ENCODE results near the gene PQBP1.

PQBP1 gene

DNA sequence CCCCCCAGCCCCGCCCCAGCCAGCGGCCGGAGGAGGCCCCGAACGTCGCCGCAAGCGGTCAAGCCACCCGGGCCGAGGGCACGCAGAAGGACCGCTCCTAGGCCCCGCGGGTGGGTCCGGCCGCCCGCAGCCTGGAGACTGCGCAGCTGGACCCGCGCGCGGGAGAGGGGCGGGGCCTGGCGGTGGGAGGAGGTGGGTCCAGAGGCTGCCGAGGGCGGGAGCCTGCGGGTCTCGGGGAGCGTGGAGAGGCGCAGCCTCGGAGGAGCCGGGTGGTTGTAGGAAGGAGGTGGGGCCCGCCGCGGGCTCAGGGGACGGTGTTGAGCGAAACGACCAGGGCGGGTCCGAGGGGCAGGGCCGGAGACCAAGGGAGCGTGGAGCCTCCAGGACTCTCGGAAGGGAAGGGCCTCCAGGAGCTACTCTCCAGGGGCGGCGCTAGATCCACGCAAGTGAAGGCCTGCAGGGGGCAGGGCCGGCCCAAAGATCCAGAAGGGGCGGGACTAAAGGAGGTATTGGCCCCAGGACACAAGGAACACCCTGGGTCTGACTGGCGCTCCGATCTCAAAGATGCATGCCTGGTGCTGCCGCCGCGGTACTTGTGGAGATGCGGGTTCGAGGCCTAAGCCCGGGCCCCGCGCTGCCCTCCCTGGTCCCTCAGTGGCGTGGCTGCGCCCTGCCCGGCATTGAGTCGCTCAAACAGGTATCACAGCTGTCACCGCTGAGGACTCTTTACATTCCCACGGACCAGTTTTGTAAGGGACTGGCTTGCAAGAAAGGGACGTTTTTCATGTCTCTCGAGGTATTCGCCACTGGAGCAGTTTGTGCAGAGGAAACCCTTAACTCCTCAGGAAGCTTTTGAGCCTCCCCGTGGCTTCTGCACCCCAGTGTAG lies 6.1 kb upstream of the PQBP1 start:
- Mint-ChIP-seq H3K9me3 (no peaks in the 10 kb centered on the region), H3K27ac (peak overlapping the region; percentile 12), H3K36me3 (ENCODE audit: low read depth) (peaks cover 24% of the 10 kb centered on the region), H3K4me3 (peak overlapping the region; percentile 79), H3K4me1 (ENCODE audit: low read depth) (peaks cover 38% of the 10 kb centered on the region), H3K27me3 (peaks cover 8% of the 10 kb centered on the region)
- intact Hi-C loops (cut with micrococcal nuclease): no loop called here

DNA sequence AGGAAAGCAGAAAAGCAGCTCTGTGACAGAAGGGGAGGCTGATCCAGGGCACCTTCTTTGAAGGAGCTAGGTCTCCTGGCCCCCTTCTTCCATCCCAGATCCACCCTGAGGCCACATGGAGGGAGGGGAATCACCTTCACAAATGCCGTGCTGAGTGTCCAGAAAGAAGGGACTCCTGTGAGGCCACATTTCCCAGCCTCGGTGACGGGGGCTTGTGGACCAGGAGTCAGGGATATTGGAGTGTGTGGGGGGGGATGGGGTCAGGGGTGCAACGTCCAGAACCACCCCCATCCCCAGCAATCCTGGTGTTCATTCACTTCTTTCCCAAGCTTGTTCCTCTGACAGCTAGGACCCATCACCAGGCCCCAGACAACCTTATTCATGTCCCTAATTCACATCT lies 4.8 kb upstream of the PQBP1 start:
- no peak overlapping the region for H3K27ac Mint-ChIP-seq
- intact Hi-C loops (cut with micrococcal nuclease): no loop called here
- peaks cover 8% of the 10 kb centered on the region for H3K27me3 Mint-ChIP-seq
- no peak overlapping the region for H3K4me3 Mint-ChIP-seq
- H3K36me3 Mint-ChIP-seq (ENCODE audit: low read depth): peaks cover 34% of the 10 kb centered on the region
- H3K4me1 Mint-ChIP-seq (ENCODE audit: low read depth): peaks cover 38% of the 10 kb centered on the region
- H3K9me3 Mint-ChIP-seq: no peaks in the 10 kb centered on the region

DNA sequence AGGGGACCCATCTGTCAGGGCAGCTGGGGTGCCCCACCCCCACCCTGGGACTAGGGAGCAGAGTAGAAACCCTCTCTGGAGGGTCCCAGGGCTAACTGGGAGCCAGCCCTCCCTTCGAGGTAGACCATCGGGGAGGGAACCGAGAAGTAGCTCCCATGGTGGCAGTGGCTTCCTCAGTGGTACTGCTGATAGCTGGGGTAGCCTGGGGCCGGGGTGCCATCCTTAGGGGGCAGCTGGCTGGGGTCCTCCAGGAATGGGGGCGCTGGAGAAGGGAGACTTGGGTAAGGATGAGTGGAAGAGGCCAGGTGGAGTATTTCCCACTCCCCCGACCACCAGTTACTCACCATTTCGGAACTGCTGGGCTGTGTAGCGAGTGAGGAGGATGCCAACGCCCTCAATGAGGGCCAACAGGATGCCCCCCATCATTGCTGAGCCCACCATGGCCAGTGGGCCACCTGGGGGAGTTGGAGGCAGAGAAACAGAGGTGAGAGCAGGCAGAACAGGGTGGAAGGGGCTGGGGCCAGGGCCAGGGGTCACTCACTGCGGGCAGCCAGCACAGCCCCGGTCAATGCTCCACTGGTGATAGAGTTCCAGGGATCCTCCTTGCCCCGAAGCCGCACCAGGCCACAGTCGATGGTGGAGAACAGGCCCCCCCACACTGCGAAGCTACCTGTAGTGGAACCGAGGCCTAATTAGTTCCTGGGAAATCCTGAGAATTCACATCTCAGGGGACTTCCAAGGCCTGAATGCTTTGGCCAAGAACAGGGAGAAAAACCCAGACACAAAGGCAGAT lies 4.0 kb upstream of the PQBP1 start:
- H3K4me3 Mint-ChIP-seq: no peak overlapping the region
- H3K9me3 Mint-ChIP-seq: no peaks in the 10 kb centered on the region
- intact Hi-C loops (cut with micrococcal nuclease): no loop called here
- H3K4me1 Mint-ChIP-seq (ENCODE audit: low read depth): peaks cover 43% of the 10 kb centered on the region
- peaks cover 8% of the 10 kb centered on the region for H3K27me3 Mint-ChIP-seq
- no peak overlapping the region for H3K27ac Mint-ChIP-seq
- peaks cover 39% of the 10 kb centered on the region for H3K36me3 Mint-ChIP-seq (ENCODE audit: low read depth)

DNA sequence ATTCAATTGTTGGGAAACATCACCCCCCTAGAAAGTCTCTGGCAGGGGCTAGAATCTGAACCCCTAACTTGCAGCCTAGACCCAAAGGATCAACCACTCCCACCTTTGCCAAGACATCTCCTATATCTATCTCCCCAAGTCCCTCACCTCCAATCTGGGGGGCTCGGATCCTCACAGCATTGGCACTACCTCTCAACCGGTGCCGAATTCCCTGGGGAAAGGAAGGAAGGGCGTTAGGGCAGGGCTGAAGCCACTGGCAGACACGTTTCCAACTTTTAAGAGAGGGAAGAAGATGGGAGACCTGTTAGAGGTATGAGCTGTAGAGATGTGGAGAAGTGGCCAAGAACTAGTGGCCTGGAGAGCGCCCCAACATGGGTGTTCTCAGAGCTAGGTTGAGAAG lies 2.8 kb upstream of the PQBP1 start:
- intact Hi-C loops (cut with micrococcal nuclease): loop anchor here (5.0 kb wide), 2 partner anchors 62 to 93 kb away; partner anchors contain the start of genes HDAC6 and OTUD5
- Mint-ChIP-seq H3K27ac (no peak overlapping the region), H3K9me3 (no peaks in the 10 kb centered on the region), H3K36me3 (ENCODE audit: low read depth) (peaks cover 39% of the 10 kb centered on the region), H3K4me1 (ENCODE audit: low read depth) (peaks cover 43% of the 10 kb centered on the region), H3K4me3 (no peak overlapping the region), H3K27me3 (peaks cover 8% of the 10 kb centered on the region)

DNA sequence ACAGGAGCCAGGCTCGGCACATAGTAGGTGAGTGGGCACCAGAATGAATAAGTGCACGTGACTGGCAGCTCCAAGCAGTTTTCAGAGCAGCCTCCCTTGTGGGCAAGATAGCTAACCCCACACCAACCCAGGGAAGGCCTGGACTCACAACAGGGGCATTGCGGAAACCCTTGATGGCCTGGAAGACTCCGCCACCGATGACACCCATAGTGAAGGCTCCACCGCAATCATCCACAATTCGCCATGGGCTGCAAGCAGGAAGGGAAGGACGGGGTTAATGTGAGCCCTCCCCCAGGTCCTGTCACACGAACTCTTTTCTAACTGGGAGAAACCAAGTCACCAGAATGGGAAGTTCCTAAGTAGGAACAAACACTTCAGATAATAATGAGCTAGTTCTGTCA lies 1.1 kb upstream of the PQBP1 start:
- Mint-ChIP-seq H3K27me3 (no peaks in the 10 kb centered on the region), H3K27ac (peak overlapping the region; percentile 96), H3K4me1 (ENCODE audit: low read depth) (peaks cover 32% of the 10 kb centered on the region), H3K4me3 (peak overlapping the region; percentile 84), H3K36me3 (ENCODE audit: low read depth) (peaks cover 51% of the 10 kb centered on the region), H3K9me3 (no peaks in the 10 kb centered on the region)
- intact Hi-C loops (cut with micrococcal nuclease): loop anchor here (2.0 to 5.0 kb wide), 3 partner anchors 61 to 214 kb away; partner anchors contain the start of genes HDAC6, OTUD5 and WAS

DNA sequence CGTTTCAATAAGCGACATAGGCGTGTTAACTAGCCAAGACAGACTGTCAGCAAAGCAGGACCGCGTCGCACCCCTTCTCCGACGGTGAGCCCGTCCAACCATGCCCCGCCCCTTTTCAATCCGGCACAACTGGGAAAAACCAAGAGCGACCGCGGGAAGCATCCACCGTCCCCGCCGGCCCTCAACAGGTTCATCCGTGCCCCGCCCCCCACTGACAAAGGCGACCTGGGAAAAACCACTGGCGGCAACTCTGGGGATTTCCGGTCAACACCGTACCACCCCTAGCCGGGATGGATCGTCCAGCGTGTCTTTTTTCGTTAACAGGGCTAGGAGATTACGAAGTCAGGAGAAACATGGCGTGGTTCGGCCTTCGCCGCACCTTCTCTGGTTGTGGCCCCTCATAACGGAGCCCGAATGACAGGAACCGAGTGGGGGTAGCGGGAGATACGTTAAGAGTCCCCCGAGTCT lies 539 bp upstream of the PQBP1 start:
- Mint-ChIP-seq H3K9me3 (no peaks in the 10 kb centered on the region), H3K4me1 (ENCODE audit: low read depth) (peaks cover 27% of the 10 kb centered on the region), H3K27me3 (no peaks in the 10 kb centered on the region), H3K4me3 (peak overlapping the region; percentile 84), H3K27ac (peak overlapping the region; percentile 96), H3K36me3 (ENCODE audit: low read depth) (peaks cover 57% of the 10 kb centered on the region)
- intact Hi-C loops (cut with micrococcal nuclease): loop anchor here (2.0 to 5.0 kb wide), 3 partner anchors 60 to 214 kb away; partner anchors contain the start of genes HDAC6, OTUD5 and WAS

DNA sequence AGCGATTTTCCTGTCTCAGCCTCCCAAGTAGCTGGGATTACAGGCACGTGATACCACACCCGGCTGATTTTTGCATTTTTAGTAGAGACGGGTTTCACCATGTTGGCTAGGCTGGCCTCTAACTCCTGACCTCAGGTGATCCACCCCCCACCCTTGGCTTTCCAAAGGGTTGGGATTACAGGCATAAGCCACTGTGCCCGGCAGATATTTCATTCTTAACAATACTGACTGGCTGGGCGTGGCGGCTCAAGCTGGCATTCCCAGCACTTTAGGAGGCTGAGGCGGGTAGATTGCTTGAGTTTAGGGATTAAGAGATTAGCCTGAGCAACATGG lies 1.3 kb downstream of the PQBP1 start:
- Mint-ChIP-seq H3K36me3 (ENCODE audit: low read depth) (peaks cover 64% of the 10 kb centered on the region), H3K27me3 (no peaks in the 10 kb centered on the region), H3K27ac (no peak overlapping the region), H3K4me1 (ENCODE audit: low read depth) (peaks cover 14% of the 10 kb centered on the region), H3K9me3 (no peaks in the 10 kb centered on the region), H3K4me3 (no peak overlapping the region)
- intact Hi-C loops (cut with micrococcal nuclease): loop anchor here (5.0 kb wide), 2 partner anchors 58 to 97 kb away; partner anchors contain the start of genes HDAC6 and OTUD5

DNA sequence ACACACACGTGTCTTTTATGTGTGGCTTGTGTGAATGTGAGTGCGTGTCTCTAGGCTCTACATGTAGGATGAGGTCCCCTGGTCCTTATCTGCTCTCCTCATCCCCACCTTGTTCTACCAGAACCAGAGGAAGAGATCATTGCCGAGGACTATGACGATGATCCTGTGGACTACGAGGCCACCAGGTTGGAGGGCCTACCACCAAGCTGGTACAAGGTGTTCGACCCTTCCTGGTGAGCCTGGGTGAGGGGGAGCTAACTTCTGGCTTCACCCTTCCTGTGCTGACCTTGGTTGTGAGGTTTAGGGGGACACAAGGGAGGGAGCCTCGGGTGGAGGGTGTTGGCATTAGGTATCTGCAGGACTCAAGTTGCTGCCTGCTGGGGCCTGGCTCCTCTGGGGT lies 3.3 kb downstream of the PQBP1 start:
- H3K9me3 Mint-ChIP-seq: no peaks in the 10 kb centered on the region
- H3K4me1 Mint-ChIP-seq (ENCODE audit: low read depth): peaks cover 5% of the 10 kb centered on the region
- peaks cover 72% of the 10 kb centered on the region for H3K36me3 Mint-ChIP-seq (ENCODE audit: low read depth)
- intact Hi-C loops (cut with micrococcal nuclease): loop anchor here (5.0 kb wide), 1 partner anchor 46 kb away; no protein-coding TSS in a partner anchor
- H3K27me3 Mint-ChIP-seq: no peaks in the 10 kb centered on the region
- H3K27ac Mint-ChIP-seq: no peak overlapping the region
- no peak overlapping the region for H3K4me3 Mint-ChIP-seq

DNA sequence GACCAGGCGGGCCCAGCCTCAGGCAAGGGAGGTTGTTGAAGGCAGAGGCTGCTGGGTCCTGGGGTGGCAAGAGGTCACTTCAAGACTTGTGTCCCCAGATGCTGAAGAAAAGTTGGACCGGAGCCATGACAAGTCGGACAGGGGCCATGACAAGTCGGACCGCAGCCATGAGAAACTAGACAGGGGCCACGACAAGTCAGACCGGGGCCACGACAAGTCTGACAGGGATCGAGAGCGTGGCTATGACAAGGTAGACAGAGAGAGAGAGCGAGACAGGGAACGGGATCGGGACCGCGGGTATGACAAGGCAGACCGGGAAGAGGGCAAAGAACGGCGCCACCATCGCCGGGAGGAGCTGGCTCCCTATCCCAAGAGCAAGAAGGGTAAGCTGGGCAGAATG lies 4.4 kb downstream of the PQBP1 start:
- H3K27ac Mint-ChIP-seq: no peak overlapping the region
- H3K4me1 Mint-ChIP-seq (ENCODE audit: low read depth): peaks cover 5% of the 10 kb centered on the region
- H3K4me3 Mint-ChIP-seq: no peak overlapping the region
- H3K27me3 Mint-ChIP-seq: no peaks in the 10 kb centered on the region
- H3K36me3 Mint-ChIP-seq (ENCODE audit: low read depth): peaks cover 80% of the 10 kb centered on the region
- no peaks in the 10 kb centered on the region for H3K9me3 Mint-ChIP-seq
- intact Hi-C loops (cut with micrococcal nuclease): loop anchor here (5.0 kb wide), 1 partner anchor 45 kb away; no protein-coding TSS in a partner anchor

DNA sequence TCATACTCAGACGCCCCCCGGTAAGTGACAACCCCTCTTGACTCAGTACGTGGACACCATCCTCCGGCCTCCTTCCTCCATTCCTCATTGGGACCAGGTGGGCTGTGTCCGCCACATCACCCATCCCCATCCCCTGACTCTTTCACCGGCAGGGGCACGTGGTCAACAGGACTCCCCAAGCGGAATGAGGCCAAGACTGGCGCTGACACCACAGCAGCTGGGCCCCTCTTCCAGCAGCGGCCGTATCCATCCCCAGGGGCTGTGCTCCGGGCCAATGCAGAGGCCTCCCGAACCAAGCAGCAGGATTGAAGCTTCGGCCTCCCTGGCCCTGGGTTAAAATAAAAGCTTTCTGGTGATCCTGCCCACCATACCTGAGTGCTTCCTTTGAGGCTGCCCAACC lies 5.0 kb downstream of the PQBP1 start:
- no peaks in the 10 kb centered on the region for H3K27me3 Mint-ChIP-seq
- H3K27ac Mint-ChIP-seq: no peak overlapping the region
- H3K36me3 Mint-ChIP-seq (ENCODE audit: low read depth): peaks cover 79% of the 10 kb centered on the region
- H3K9me3 Mint-ChIP-seq: no peaks in the 10 kb centered on the region
- H3K4me1 Mint-ChIP-seq (ENCODE audit: low read depth): peaks cover 5% of the 10 kb centered on the region
- intact Hi-C loops (cut with micrococcal nuclease): loop anchor here (5.0 kb wide), 1 partner anchor 45 kb away; no protein-coding TSS in a partner anchor
- no peak overlapping the region for H3K4me3 Mint-ChIP-seq

DNA sequence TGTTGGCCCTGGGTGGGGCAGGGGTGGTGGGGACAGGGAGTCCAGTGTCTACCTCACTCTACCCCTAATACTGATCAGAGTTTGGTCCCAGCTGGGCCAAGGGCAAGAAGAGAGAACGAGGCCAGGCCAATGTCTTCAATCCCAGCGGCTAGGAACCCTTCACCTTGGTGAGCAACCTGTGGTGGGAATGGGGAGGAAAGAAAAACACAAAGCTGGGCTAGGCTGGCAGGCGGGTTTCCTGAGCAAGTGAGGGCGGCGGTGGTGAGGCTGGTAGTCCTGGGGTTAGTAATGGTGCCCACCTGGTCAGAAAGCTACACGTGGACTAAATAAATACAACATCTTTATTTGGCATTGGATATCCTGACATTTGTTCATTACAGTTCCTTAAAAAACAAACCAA lies 5.6 kb downstream of the PQBP1 start:
- Mint-ChIP-seq H3K36me3 (ENCODE audit: low read depth) (peaks cover 77% of the 10 kb centered on the region), H3K27me3 (no peaks in the 10 kb centered on the region), H3K4me1 (ENCODE audit: low read depth) (peaks cover 1% of the 10 kb centered on the region), H3K9me3 (no peaks in the 10 kb centered on the region), H3K4me3 (no peak overlapping the region), H3K27ac (no peak overlapping the region)
- intact Hi-C loops (cut with micrococcal nuclease): loop anchor here (5.0 kb wide), 1 partner anchor 44 kb away; no protein-coding TSS in a partner anchor

DNA sequence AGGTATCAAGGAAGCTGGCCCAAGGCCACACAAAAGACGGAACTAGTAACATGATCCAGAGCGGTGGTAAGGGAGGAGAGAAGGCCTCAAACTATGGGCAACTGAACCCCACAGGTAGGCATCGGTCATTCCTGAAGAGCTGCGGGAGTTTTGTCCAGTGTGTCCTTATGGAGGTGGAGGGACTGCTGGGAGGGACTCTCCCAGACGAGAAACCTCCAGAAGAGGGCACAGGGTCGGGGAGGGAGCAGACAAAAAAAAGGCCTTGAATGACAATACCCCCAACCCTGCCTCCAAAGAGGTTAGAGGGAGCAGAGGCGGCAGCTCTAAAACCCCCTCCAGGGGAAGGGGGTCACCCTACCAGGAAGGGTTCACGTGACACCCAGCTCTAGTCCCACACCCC lies 6.5 kb downstream of the PQBP1 start:
- H3K9me3 Mint-ChIP-seq: no peaks in the 10 kb centered on the region
- H3K27me3 Mint-ChIP-seq: no peaks in the 10 kb centered on the region
- H3K36me3 Mint-ChIP-seq (ENCODE audit: low read depth): peaks cover 83% of the 10 kb centered on the region
- H3K27ac Mint-ChIP-seq: no peak overlapping the region
- no peak overlapping the region for H3K4me3 Mint-ChIP-seq
- no peaks in the 10 kb centered on the region for H3K4me1 Mint-ChIP-seq (ENCODE audit: low read depth)
- intact Hi-C loops (cut with micrococcal nuclease): loop anchor here (5.0 kb wide), 1 partner anchor 43 kb away; no protein-coding TSS in a partner anchor

DNA sequence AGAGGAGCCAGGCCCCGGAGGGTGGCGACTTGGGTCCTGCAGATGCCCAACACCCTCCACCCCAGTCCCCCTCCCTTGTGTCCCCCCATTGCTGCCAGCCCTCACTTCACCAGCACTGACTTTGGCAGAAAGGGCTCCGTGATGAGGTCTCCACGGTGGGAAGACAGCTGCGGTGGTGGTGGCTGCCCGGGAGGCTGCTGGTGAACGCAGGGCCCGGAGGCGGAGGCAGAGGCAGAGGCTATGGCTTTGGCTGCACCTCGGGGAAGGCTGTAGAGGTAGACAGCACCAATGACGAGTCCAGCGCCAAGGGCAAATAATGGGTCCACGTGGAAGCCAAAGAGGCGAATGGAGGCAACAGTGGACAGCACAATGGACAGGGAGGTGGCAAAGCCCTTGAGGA lies 6.9 kb downstream of the PQBP1 start:
- Mint-ChIP-seq H3K27me3 (no peaks in the 10 kb centered on the region), H3K4me1 (ENCODE audit: low read depth) (no peaks in the 10 kb centered on the region), H3K9me3 (no peaks in the 10 kb centered on the region), H3K36me3 (ENCODE audit: low read depth) (peaks cover 83% of the 10 kb centered on the region), H3K27ac (no peak overlapping the region), H3K4me3 (no peak overlapping the region)
- intact Hi-C loops (cut with micrococcal nuclease): loop anchor here (5.0 kb wide), 1 partner anchor 43 kb away; no protein-coding TSS in a partner anchor

Measured in dendritic cell treated with granulocyte-macrophage colony-stimulating factor and Interleukin-4, amounts not matched to agents 40 ng/mL and 50 ng/mL, for 4 days (primary cell).